Liver (tissue), 9 donors: ENCODE data around the gene PRSS23. TPM values are rescaled to one million over a fixed set of nuclear protein-coding genes. Genes with fewer than 3 reads are reported as not detected.

Experiments used
- DNase-seq: peaks from one replicate; pipeline ENCODE4 v3.0.0-alpha.2; 2017; ENCODE audit warnings: low spot score
- H3K27ac ChIP-seq, 2 donors: one replicate each; pipeline ENCODE4 v1.7.0; 2013; ENCODE audit warnings: inconsistent platforms in 2 of 2, low read length in 2 of 2, control low read depth in 1 of 2, low read depth in 1 of 2, mild to moderate bottlenecking in 1 of 2
- H3K27me3 ChIP-seq, 4 donors: one replicate each; pipeline versions ENCODE4 v1.6.1 to v1.7.0; 2013; ENCODE audit warnings: low read length in 3 of 4, inconsistent platforms in 1 of 4, mild to moderate bottlenecking in 1 of 4, moderate library complexity in 1 of 4; ENCODE audit not compliant: control insufficient read depth in 4 of 4, insufficient read depth in 4 of 4
- H3K36me3 ChIP-seq, 4 donors: one replicate each; pipeline versions ENCODE4 v1.6.1 to v1.7.0; 2013; ENCODE audit warnings: low read length in 3 of 4, mild to moderate bottlenecking in 3 of 4, low read depth in 1 of 4, moderate library complexity in 1 of 4; ENCODE audit not compliant: control insufficient read depth in 4 of 4, insufficient read depth in 3 of 4
- H3K4me1 ChIP-seq, 4 donors: one replicate each; pipeline versions ENCODE4 v1.6.1 to v1.7.0; 2013; ENCODE audit warnings: low read length in 3 of 4, mild to moderate bottlenecking in 3 of 4, moderate library complexity in 1 of 4; ENCODE audit not compliant: control insufficient read depth in 4 of 4, insufficient read depth in 4 of 4
- H3K4me3 ChIP-seq, 3 donors: one replicate each; pipeline versions ENCODE4 v1.6.1 to v1.7.0; 2013; ENCODE audit warnings: low read length in 3 of 3, control low read depth in 1 of 3, low read depth in 1 of 3, mild to moderate bottlenecking in 1 of 3
- H3K9ac ChIP-seq, 2 donors: one replicate each; pipeline ENCODE4 v1.7.0; 2013; ENCODE audit warnings: low read length in 2 of 2, mild to moderate bottlenecking in 2 of 2, moderate library complexity in 2 of 2, control low read depth in 1 of 2, low read depth in 1 of 2
- H3K9me3 ChIP-seq, 4 donors: one replicate each; pipeline versions ENCODE4 v1.6.1 to v1.7.0; 2013; ENCODE audit warnings: low read length in 3 of 4; ENCODE audit not compliant: control insufficient read depth in 4 of 4
- ATF3 ChIP-seq: IDR thresholded peaks from 2 replicates; pipeline ENCODE4 v1.6.1; 2016; ENCODE audit warnings: antibody characterized with exemption
- CTCF ChIP-seq: fragments of 150-350 bp; IDR thresholded peaks from 2 replicates; pipeline ENCODE4 v1.5.1; 2017; ENCODE audit warnings: improper control_type of control experiment, low read depth, low read length; ENCODE audit not compliant: missing input control
- EGR1 ChIP-seq, 2 donors: IDR thresholded peaks; 2 replicates each; pipeline ENCODE4 v1.6.1; 2016 to 2018; ENCODE audit warnings: antibody characterized with exemption in 2 of 2, low read depth in 2 of 2
- FOXA1 ChIP-seq: IDR thresholded peaks from 2 replicates; pipeline ENCODE4 v1.6.1; 2016; ENCODE audit warnings: antibody characterized with exemption
- FOXA2 ChIP-seq: IDR thresholded peaks from 2 replicates; pipeline ENCODE4 v1.6.1; 2016; ENCODE audit warnings: antibody characterized with exemption
- GABPA ChIP-seq, 2 donors: IDR thresholded peaks in 1 of 2; conservative IDR thresholded peaks in 1 of 2; 2 replicates each; pipeline ENCODE4 v1.6.1; 2016; ENCODE audit warnings: antibody characterized with exemption in 2 of 2, mild to moderate bottlenecking in 1 of 2, moderate library complexity in 1 of 2
- HNF4G ChIP-seq: IDR thresholded peaks from 2 replicates; pipeline ENCODE4 v1.6.1; 2016; ENCODE audit warnings: antibody characterized with exemption
- JUND ChIP-seq, 2 donors: IDR thresholded peaks; 2 replicates each; pipeline ENCODE4 v1.6.1; 2016; ENCODE audit warnings: antibody characterized with exemption in 2 of 2
- NR2F2 ChIP-seq: IDR thresholded peaks from 2 replicates; pipeline ENCODE4 v1.6.1; 2016; ENCODE audit warnings: antibody characterized with exemption
- RAD21 ChIP-seq, 2 donors: IDR thresholded peaks; 2 replicates each; pipeline ENCODE4 v1.6.1; 2016; ENCODE audit warnings: antibody characterized with exemption in 2 of 2, mild to moderate bottlenecking in 2 of 2
- RXRA ChIP-seq, 2 donors: IDR thresholded peaks; 2 replicates each; pipeline ENCODE4 v1.6.1; 2017 to 2018; ENCODE audit warnings: antibody characterized with exemption in 2 of 2, mild to moderate bottlenecking in 1 of 2
- SP1 ChIP-seq: IDR thresholded peaks from 2 replicates; pipeline ENCODE4 v1.6.1; 2018; ENCODE audit warnings: antibody characterized with exemption, mild to moderate bottlenecking
- ZBTB33 ChIP-seq: IDR thresholded peaks from 2 replicates; pipeline ENCODE4 v1.6.1; 2016; ENCODE audit warnings: antibody characterized with exemption
- WGBS: extraction: QIAGEN DNeasy Blood & Tissue Kit; methylation state at CpG from one replicate; pipeline ENCODE4 v1.1.7; 2013; 5-methylcytosine and 5-hydroxymethylcytosine counted together
- polyA plus RNA-seq, 2 donors: library from polyadenylated mRNA; stranded (reverse) in 1 of 2; unstranded in 1 of 2; fragments of 200-250 nt in 1 of 2; fragments of >200 nt in 1 of 2; fragmentation: Nextera tagmentation in 1 of 2; extraction: Ambion mirVana in 1 of 2; gene quantifications; one replicate each; pipeline versions ENCODE4 v1.2.1 to v1.2.3, GENCODE V29; 2013 to 2015
- total RNA-seq, 2 donors: library from RNA; depleted of rRNA; stranded (reverse); fragments of >200 nt; gene quantifications; one replicate each; pipeline ENCODE4 v1.2.3, GENCODE V29; 2014
- TF ChIP-seq, protein P1 (sequence below): IDR thresholded peaks from 2 replicates; pipeline ENCODE4 v1.6.1; 2016; ENCODE audit warnings: antibody characterized with exemption, mild to moderate bottlenecking
- TF ChIP-seq, protein P2 (sequence below): IDR thresholded peaks from 2 replicates; pipeline ENCODE4 v1.6.1; 2016; ENCODE audit warnings: antibody characterized with exemption
- donor health status: healthy.
- donor health status: healthy.
- donor health status: healthy.
- donor health status: healthy.
- donor health status: healthy.

The PRSS23 gene
- total and polyA plus RNA-seq, 4 donors: 2.3 to 11.0 (median 7.8) TPM

GRCh38 chr11:86795949-86796348 is 4.4 kb upstream of the PRSS23 start (continued):
- no peak for TF ChIP-seq CTCF
- TF ChIP-seq, protein P1, sequence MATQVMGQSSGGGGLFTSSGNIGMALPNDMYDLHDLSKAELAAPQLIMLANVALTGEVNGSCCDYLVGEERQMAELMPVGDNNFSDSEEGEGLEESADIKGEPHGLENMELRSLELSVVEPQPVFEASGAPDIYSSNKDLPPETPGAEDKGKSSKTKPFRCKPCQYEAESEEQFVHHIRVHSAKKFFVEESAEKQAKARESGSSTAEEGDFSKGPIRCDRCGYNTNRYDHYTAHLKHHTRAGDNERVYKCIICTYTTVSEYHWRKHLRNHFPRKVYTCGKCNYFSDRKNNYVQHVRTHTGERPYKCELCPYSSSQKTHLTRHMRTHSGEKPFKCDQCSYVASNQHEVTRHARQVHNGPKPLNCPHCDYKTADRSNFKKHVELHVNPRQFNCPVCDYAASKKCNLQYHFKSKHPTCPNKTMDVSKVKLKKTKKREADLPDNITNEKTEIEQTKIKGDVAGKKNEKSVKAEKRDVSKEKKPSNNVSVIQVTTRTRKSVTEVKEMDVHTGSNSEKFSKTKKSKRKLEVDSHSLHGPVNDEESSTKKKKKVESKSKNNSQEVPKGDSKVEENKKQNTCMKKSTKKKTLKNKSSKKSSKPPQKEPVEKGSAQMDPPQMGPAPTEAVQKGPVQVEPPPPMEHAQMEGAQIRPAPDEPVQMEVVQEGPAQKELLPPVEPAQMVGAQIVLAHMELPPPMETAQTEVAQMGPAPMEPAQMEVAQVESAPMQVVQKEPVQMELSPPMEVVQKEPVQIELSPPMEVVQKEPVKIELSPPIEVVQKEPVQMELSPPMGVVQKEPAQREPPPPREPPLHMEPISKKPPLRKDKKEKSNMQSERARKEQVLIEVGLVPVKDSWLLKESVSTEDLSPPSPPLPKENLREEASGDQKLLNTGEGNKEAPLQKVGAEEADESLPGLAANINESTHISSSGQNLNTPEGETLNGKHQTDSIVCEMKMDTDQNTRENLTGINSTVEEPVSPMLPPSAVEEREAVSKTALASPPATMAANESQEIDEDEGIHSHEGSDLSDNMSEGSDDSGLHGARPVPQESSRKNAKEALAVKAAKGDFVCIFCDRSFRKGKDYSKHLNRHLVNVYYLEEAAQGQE: no peak

DNA sequence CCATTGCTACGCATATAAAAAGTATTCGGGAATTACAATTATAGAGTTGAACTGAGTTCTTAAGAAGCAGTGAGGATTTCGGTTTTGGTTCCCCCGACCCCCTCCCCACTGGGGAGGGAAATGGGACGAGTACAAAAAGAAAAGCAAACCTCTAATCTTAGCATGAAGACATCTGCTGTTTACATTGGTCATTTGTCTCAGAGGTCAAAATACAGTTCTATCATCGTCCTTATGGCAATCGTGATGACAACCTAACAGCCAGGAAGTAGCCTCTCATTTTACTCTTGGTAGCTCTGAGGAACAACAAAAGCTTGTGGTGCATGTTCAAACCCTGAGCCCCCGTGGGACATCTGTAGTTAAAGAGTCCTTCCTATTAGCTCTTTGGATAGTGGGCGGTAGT is 3.2 kb upstream of the PRSS23 start:
- 59% methylated on average over 9 of the region's 9 CpGs for WGBS

More for the DNA sequence above, 3.2 kb upstream of the PRSS23 start:
- H3K27ac ChIP-seq: no peak overlapping the region
- no peaks in the 10 kb centered on the region for H3K27me3 ChIP-seq
- no peaks in the 10 kb centered on the region for H3K36me3 ChIP-seq
- no peaks in the 10 kb centered on the region for H3K9me3 ChIP-seq
- no peak overlapping the region for H3K9ac ChIP-seq
- no peak overlapping the region for H3K4me3 ChIP-seq
- TF ChIP-seq HNF4G (no peak), FOXA2 (no peak), EGR1 (IDR thresholded peaks at IDR 0.05; ENCODE audit: low read depth in 2 of 2) (no peak), RXRA (IDR thresholded peaks at IDR 0.05) (no peak), RAD21 (IDR thresholded peaks at IDR 0.05) (no peak), SP1 (no peak), GABPA (IDR thresholded peaks at IDR 0.05 in 1 of 2, conservative IDR thresholded peaks at IDR 0.05 in 1 of 2) (no peak), ATF3 (no peak), ZBTB33 (no peak), NR2F2 (no peak), JUND (IDR thresholded peaks at IDR 0.05) (no peak), FOXA1 (no peak), CTCF (no peak)
- TF ChIP-seq, protein P1: no peak
- TF ChIP-seq, protein P2, sequence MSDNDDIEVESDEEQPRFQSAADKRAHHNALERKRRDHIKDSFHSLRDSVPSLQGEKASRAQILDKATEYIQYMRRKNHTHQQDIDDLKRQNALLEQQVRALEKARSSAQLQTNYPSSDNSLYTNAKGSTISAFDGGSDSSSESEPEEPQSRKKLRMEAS: no peak
- DNase-seq: no peak
- peaks cover 6 to 13% (median 11%) of the 10 kb centered on the region in 4 donors for H3K4me1 ChIP-seq
